ENCODE results near the gene NDUFAF7. TPM values are rescaled to one million over a fixed set of nuclear protein-coding genes. Genes with fewer than 3 reads are reported as not detected.

NDUFAF7 gene
- total RNA-seq, 4 donors from 2014 or later: 1.9 to 21.6 (median 16.5) TPM

- H3K4me1 ChIP-seq: peaks cover 0 to 39% (median 24%) of the 10 kb centered on the region in 4 donors
- intact Hi-C loops (cut with DNase I; ENCODE audit: low total_unique reads): no loop called here
- WGBS, 2 donors (ENCODE audit: low coverage in 1 of 2): 96 to 97% methylated on average over 3 of the region's 3 CpGs
Observed at GRCh38 chr2:37228788-37229187, 2.7 kb upstream of the NDUFAF7 start.

GRCh38 chr2:37230581-37230980, 877 bp upstream of the NDUFAF7 start:
- 0 to 2% methylated on average over 8 of the region's 8 CpGs for WGBS, 2 donors (ENCODE audit: low coverage in 1 of 2)
- Histone ChIP-seq H3K27ac (peak overlapping the region; percentile 93 to 94 (median 94)), H3K27me3 (no peaks in the 10 kb centered on the region), H3K36me3 (peaks cover 0 to 27% (median 10%) of the 10 kb centered on the region in 4 donors), H3K4me3 (peak overlapping the region; percentile 76 to 80 (median 78)), H3K4me1 (peaks cover 0 to 34% (median 24%) of the 10 kb centered on the region in 4 donors), H3K9me3 (no peaks in the 10 kb centered on the region)
- DNase-seq: peak; percentile 12
- TF ChIP-seq EP300 (IDR thresholded peaks at IDR 0.05; ENCODE audit: low read depth): no peak
- TF ChIP-seq CTCF (IDR thresholded peaks at IDR 0.05): no peak
- TF ChIP-seq POLR2AphosphoS5 (IDR thresholded peaks at IDR 0.05): no peak
- TF ChIP-seq POLR2A (IDR thresholded peaks at IDR 0.05): no peak
- in situ Hi-C loops (cut with MboI; ENCODE audit: low pct_ligation_motif_present in 1 of 4, low pct_unique_long_range_greater_than_20kb in 1 of 4, low sequenced_read_pairs in 3 of 4): no loop called here
- intact Hi-C loops (cut with DNase I; ENCODE audit: low total_unique reads): loop anchor here (10.0 kb wide), 1 partner anchor 76 kb away; the partner anchor contains the start of gene EIF2AK2

More at GRCh38 chr2:37228788-37229187, 2.7 kb upstream of the NDUFAF7 start:
- in situ Hi-C loops (cut with MboI; ENCODE audit: low pct_ligation_motif_present in 1 of 4, low pct_unique_long_range_greater_than_20kb in 1 of 4, low sequenced_read_pairs in 3 of 4): no loop called here
- Histone ChIP-seq H3K9me3 (no peaks in the 10 kb centered on the region), H3K4me3 (no peak overlapping the region), H3K36me3 (peaks cover 0 to 27% (median 10%) of the 10 kb centered on the region in 4 donors), H3K27ac (no peak overlapping the region), H3K27me3 (no peaks in the 10 kb centered on the region)
- DNase-seq: no peak
- TF ChIP-seq CTCF (IDR thresholded peaks at IDR 0.05) (no peak), POLR2A (IDR thresholded peaks at IDR 0.05) (no peak), POLR2AphosphoS5 (IDR thresholded peaks at IDR 0.05) (no peak), EP300 (IDR thresholded peaks at IDR 0.05; ENCODE audit: low read depth) (no peak)

- WGBS, 2 donors (ENCODE audit: low coverage in 1 of 2): 16 to 29% methylated on average over 1 to 18 of the region's 18 CpGs
- Histone ChIP-seq H3K4me3 (peak overlapping the region; percentile 76 to 80 (median 78)), H3K27ac (peak overlapping the region; percentile 93 to 94 (median 94)), H3K36me3 (peaks cover 0 to 16% (median 6%) of the 10 kb centered on the region in 4 donors), H3K9me3 (no peaks in the 10 kb centered on the region), H3K27me3 (no peaks in the 10 kb centered on the region), H3K4me1 (peaks cover 0 to 31% (median 24%) of the 10 kb centered on the region in 4 donors)
- peak; percentile 19 for DNase-seq
- in situ Hi-C loops (cut with MboI; ENCODE audit: low pct_ligation_motif_present in 1 of 4, low pct_unique_long_range_greater_than_20kb in 1 of 4, low sequenced_read_pairs in 3 of 4) (no loop called here), intact Hi-C loops (cut with DNase I; ENCODE audit: low total_unique reads) (loop anchor here (10.0 kb wide), 1 partner anchor 78 kb away; the partner anchor contains the start of gene EIF2AK2)
- TF ChIP-seq CTCF (IDR thresholded peaks at IDR 0.05): no peak
- peak in 1 of 3 donors; percentile 18 for TF ChIP-seq POLR2AphosphoS5 (IDR thresholded peaks at IDR 0.05)
Observed at GRCh38 chr2:37232131-37232933, 874 bp downstream of the NDUFAF7 start.

GRCh38 chr2:37243435-37243834, 12.0 kb downstream of the NDUFAF7 start:
- Histone ChIP-seq H3K4me3 (no peak overlapping the region), H3K4me1 (no peaks in the 10 kb centered on the region), H3K27me3 (no peaks in the 10 kb centered on the region), H3K9me3 (no peaks in the 10 kb centered on the region), H3K36me3 (peaks cover 0 to 63% (median 20%) of the 10 kb centered on the region in 4 donors), H3K27ac (no peak overlapping the region)
- intact Hi-C loops (cut with DNase I; ENCODE audit: low total_unique reads) (no loop called here), in situ Hi-C loops (cut with MboI; ENCODE audit: low pct_ligation_motif_present in 1 of 4, low pct_unique_long_range_greater_than_20kb in 1 of 4, low sequenced_read_pairs in 3 of 4) (no loop called here)
- DNase-seq: no peak
- TF ChIP-seq EP300 (IDR thresholded peaks at IDR 0.05; ENCODE audit: low read depth) (no peak), POLR2AphosphoS5 (IDR thresholded peaks at IDR 0.05) (no peak), POLR2A (IDR thresholded peaks at IDR 0.05) (no peak), CTCF (IDR thresholded peaks at IDR 0.05) (no peak)
- 88% methylated on average over 4 of the region's 4 CpGs for WGBS, 2 donors (ENCODE audit: low coverage in 1 of 2)

Data from transverse colon (tissue), 4 donors.